HG03108 (cell line): Measurements from ENCODE around the gene TBC1D8.
A peak's percentile ranks its signal among the peaks of the same experiment; 100 is the strongest.

ENCODE experiments used
- ATAC-seq: cut with Tn5 transposase; IDR thresholded peaks from one replicate; pipeline ENCODE4 v1.9.1; 2021; ENCODE audit warnings: moderate library complexity; ENCODE audit not compliant: unreplicated experiment

Gene TBC1D8

DNA sequence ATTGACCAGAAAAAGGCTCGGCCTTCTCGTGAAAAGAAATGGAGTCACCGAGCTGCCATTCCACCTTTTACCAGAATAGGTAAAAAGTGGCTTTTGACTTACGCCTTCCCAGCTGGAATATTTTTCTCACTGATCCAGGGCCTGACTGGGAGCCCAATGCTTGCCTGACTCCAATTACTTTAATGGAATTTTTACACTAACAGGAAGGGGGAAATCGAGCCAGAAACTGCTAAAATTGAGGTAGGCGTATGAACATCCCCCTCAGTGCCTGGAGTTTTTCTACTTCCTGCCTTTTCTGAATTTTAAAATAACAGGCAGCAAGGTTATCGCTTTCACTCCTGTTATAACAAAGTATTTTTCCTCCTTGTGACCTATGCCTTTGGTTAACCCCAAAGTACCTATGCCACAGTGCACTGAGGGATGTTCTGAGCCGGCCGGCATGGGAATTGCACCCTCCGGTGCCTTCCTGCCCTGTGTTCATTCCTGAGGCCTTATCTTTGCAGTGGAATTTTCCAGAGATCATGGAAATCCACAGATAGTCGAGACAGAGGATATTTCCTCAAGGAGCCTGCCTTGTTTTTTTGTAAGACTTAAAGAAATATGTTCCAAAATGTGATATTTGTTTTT lies 167.4 kb downstream of the TBC1D8 start:
- no peak for ATAC-seq

DNA sequence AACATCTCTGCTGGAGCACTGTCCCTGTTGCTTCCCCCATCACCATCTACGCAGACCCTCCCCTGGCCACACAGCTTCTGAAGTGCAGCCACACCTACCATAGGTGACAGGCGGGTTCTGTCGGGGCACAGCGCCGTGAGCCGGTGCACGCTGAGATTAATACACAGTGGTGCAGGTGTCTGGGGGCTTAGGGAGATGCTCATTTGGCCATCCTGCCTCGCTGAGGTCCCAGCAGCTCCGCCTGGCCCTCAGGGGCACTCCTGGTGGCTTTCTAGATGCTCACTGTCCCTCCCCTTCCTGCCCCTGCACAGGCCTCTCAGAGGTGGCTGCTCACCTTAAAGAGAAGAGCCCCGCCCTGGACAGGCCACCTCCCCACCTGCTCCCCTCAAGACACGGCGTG lies 168.0 kb downstream of the TBC1D8 start:
- ATAC-seq = no peak

DNA sequence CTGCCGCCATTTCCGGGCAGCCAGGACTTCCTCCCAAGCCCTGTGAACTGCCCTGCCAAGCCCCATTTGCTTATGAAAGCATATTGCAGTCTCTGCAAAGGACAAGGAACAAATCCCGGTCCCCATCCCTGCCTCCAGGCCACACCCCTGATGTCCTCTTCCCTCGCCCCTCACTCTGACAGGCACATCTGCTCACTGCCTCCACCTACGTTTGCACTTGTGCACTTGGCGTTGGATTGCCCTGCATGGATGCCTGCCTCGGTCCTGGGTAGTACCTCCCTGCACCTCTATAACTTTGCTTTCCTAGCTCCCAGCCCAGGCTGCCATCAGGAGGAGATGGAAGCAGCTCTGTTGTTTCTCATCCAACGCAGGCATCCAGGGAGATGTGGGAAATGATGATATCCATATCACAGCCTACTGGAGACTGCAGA lies 168.7 kb downstream of the TBC1D8 start:
- no peak for ATAC-seq

DNA sequence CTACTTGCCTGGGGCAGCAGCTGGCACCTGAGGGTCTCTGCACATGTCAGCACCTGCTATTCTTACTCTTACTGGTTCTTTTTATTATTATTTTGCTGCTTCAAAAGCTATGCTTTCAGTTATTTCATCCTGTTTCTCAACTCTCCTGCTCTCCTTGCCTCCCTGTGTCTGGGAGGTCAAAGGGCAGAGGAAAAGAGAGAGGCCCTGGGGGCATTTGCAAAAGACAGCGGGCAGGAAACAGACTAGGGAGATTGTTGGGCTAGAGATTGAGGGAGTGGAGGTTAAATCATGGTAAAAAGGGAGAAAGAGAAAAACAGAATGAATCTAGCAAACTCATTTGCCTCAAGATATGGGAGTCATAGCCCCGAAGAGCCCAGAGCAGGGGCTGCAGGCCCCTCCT lies 170.2 kb downstream of the TBC1D8 start:
- no peak for ATAC-seq

DNA sequence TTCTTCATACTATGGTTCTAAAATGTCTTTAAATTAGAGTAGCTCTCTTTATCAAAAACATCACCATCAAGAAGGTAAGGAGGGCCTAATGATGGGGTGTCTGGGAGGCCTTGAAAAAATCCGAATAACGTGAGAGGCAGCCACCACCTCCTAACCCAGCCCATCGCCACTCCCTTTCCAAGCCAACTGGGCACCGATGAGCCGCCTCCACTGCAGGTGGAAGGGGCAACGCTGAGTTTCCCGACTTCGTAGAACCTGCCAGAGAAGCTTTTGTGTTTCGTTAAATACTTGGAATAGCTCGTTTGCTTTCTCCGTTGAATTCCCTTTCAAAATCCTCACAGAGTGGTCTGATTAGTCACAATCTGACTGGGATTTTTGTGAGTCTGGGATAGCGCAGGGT lies 171.1 kb downstream of the TBC1D8 start:
- ATAC-seq = no peak

DNA sequence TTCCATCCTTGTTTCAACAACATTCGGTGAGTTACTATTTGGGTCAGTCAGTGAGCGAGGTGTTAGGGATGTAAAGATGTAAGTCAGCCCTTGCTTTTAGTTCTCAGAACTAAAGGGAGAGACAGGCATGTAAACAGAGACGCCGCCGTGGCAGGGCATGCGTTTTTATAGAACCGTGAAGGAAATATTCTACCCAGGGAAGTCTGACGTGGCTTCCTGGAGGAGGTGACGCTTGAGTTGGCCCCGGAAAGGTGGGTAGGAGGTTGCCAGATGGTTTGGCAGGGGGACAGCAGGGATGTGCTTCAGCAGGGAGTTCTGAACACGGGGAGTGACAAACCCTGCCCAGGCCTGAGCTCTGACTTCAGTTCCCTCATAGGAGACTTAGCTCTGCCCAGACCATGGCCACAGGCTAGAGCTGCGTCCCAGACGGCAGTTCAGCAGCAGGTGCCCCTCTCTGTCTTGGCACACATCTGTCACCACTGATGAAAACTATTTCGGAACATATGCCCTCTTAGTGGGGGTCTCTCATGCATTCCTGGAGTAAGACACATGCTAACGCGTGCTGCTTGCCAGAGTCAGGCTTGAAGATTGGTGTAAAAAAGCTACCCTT lies 172.5 kb downstream of the TBC1D8 start:
- no peak for ATAC-seq

DNA sequence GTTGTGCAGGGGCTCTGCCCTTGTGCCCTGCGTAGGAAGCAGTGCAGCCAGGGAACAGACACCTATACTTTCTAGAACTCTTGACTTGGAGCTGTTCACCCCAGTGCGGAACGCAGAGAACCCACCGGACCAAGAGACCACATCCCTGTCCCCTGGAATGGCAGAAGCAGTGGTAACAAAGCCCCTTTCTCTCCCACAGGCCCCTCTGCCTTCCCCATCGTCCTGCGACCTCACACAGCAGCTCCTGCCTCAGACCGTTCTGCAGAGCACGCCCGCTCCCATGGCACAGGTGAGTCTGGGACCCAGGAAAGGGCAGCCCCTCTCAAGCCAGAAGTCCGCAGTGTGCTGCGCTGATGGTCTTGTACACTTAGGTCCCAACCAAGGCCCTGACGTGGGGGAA lies 173.7 kb downstream of the TBC1D8 start:
- ATAC-seq = no peak

DNA sequence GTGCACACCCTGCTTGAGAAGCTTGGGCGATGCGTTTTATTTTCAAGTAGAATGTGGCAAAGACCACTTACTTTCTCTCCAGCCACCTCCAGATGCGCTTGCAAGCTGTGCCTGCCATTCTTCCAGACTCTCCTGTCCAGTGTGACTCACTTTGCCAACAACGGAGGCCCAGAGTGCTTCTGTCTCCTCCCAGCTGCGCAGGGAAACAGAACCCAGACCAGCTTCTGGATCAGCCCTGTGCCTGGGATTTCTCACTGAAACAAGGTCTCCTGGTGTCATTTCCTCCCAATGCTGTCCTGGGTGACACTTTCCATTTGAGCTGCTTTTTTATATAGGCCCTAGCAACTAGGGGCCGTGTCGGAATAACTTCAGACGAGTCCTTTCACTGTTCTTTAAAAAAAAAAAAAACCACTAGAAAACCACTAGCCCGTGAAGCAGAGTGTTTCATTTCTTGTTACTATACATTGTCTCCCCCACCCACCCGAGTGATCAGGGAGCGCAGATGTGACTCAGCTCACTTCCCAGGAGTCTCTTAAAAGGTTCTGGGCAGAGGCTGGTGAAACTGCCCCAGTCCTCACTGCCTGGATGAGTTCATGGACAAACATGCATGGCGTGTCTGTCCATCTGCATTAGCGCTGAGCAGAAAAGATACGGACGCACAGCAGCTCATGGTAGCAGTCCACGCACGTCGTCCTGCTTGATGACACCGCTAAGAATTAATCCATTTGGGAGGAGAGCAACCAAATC lies 174.4 kb downstream of the TBC1D8 start:
- ATAC-seq = peak; percentile 81

DNA sequence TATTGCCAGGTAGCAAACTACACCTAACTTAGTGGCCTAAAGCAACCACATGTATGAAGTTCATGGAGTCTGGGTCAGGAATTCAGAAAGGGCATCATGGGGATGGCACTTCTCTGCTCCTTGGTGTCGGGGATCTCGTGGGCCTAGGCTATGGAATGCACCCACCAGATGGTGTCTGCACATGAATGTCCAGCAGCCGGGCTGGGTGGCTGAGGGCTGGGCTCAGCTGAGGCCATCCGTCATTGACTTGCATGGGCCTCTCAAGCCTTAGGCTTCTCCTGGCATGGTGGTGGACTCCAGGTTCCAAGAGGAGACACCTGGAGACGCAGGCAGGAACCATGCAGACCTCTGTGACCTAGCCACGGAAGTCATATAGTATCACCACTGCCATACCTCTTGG lies 175.1 kb downstream of the TBC1D8 start:
- ATAC-seq = no peak

DNA sequence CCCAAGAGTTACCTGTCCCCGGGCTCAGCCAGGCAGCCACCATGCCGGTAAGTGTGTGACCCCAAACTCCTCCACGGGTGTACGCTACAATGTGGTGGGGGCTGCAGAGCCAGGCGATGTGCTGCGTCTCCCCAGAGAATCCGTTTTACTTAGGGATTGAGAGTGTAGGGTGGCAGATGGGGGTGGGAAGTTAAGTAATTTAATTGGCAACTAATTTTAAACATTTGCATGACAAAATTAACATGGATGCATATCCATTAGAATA lies 175.7 kb downstream of the TBC1D8 start:
- ATAC-seq = no peak

DNA sequence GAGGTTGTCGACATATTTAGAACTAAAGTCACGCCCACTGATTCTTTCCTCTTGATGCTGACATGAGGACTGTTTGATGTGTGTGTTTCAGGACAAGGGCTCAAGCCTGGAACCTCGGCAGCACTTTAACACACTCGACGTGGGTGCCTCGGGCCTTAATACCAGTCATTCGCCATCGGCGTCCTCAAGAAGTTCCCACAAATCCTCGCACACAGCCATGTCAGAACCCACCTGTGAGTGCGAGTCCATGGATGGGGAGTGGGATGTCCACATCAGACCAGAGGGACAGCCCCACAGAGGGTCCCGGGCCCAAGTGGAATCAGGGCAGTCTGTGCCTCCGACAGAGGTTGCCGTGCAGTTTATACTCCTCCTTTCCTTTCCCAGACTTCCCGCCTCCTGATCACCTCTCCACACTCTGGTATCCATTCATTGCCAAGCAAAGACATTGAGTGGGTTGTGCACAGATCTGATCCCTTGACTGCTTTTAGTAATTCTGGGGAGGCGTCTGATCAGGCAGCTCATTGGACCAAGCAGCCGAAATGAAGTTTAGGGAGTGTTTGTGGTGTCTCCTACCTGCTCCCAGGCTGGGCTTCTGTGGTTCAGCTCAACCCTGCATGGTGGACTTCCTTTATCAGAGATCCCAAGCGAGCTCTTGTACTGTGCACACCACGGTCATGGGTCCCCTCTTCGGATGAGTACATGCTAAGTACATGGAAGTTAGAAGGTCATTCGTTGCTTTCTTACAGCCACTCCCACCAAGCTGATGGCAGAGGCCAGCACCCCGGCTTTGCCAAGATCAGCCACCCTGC lies 176.3 kb downstream of the TBC1D8 start:
- no peak for ATAC-seq

DNA sequence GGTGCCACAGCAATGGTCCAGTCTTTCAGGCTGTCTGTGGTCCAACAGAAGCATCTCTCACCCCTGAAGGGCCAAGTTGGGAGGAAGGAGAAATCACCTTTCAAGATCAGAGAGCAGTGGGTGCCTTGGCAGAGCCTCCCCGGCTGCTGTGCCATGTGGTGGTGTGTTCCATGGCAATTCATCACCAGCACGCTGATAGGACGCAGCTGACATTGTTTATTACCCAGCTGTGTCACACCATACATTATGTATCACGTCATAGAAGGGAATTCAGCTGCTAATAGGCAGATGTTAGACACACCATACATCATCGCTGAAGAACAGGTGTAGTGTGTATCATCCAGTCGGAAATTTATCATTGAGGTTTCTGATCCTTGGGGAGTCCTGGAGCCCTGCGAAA lies 178.7 kb downstream of the TBC1D8 start:
- ATAC-seq = no peak

DNA sequence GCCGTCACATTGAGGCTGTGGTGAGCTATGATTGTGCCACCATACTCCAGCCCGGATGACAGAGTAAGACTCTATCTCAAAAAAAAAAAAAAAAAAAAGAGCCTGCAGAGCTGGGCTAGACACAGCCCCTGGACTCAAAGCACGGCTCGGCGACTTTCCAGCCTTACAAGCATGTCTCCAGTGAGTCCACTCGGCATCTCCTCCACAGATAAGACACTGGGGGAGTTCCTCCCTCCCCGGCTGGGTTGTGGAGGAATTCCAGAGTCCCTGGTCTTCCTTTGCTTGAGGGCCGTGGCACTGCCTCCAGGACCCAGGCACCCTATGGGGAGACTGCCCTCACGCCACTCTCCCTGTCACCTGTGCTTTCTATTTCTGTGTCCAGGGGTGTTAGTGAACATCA lies 180.0 kb downstream of the TBC1D8 start:
- ATAC-seq = no peak

DNA sequence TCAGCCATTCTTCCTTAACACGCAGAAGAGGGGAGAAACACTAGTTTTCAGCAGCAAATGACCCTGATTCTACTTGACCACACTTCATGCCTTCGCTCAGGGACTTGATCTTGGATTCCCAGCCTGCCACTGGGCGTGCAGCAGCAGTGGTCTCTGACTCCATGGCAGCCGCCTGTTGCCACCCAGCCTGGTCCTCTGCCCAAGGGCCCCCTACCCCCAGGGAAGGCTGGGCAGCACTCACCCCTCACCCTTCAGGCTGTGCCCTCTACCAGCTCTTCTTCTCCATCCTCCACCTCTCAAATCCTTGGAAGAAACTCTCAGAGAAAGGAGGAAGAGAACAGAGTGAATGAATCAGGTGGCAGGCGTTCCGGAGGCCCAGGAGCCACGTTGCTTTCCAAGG lies 181.2 kb downstream of the TBC1D8 start:
- no peak for ATAC-seq

DNA sequence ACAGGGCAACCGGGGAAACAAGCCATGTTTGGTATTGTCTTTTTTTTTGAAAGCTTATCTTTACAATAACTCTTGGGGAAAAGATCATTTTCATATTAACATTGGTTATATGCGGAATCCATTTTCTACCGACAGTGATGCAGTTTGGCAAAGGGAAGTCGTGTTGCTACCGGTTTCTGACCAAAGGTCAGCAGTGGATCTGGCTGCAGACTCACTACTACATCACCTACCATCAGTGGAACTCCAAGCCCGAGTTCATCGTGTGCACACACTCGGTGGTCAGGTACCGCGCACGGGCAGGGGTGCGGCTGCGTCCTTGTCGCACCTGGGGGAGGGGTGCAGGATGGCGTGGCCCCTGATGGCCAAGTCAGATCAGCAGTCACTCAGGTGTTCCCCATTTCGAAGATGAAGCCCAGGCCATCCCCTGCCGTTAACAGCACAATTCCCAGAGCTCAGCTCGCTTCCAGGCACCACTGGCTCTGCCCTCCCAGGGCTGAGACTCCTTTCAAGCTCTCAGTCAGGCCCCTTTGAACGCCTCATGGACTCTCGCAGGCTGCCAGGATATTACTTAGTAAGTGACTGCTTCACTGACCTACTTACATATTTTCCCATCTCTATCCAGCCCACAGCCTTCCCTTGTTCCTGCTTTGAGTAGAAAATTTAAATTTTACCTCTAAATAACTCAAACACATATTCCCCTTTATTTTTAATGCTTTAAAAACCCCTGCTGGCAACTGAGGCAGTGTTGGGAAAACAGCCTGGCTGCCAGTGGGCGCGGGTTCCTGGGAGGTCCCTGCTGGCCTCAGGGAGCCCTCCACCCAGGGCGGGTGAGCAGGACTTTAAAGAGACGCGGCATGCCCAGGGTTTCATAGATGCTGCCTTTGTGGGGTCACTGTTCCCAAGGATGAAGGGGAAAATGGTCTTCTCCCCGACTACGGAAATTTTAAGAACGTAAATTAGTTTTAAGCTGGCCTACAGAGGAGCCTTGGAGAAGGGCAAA lies 182.7 kb downstream of the TBC1D8 start:
- ATAC-seq = no peak

DNA sequence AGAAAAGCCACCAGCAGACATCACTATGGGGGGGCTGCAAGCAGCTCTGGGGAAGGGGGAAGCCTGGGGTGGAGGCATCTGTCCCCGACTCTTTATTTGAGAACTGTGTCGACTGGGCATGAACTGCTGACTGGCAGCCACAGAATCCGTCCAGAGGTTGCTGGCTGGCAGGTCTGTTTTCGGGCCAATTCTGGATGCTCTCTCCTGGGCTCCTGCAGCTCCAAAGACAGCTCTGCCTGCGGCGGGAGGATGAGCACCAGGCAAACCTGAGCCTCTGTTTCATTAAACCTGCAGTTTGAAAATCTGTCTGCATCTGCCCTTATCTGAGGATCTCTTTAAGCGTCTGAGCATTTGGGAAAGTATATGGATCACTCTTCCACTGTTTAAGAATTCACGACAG lies 183.5 kb downstream of the TBC1D8 start:
- ATAC-seq = no peak

DNA sequence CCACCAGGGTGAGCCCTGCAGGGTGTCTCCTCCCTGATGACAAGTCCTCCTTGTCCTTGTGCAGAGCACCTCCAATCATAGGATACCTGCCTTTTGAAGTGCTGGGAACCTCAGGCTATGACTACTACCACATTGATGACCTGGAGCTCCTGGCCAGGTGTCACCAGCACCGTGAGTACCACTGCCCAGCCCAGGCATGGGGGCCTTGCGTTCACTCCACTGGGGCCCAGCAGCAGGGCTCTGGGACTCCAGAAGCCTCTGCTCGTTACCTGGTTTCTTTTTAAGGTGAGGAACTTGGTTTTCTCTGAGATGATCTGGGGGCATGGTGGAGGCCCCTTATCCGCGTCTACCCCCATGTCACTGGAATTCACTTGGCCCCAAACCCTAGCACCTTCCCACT lies 185.6 kb downstream of the TBC1D8 start:
- no peak for ATAC-seq

DNA sequence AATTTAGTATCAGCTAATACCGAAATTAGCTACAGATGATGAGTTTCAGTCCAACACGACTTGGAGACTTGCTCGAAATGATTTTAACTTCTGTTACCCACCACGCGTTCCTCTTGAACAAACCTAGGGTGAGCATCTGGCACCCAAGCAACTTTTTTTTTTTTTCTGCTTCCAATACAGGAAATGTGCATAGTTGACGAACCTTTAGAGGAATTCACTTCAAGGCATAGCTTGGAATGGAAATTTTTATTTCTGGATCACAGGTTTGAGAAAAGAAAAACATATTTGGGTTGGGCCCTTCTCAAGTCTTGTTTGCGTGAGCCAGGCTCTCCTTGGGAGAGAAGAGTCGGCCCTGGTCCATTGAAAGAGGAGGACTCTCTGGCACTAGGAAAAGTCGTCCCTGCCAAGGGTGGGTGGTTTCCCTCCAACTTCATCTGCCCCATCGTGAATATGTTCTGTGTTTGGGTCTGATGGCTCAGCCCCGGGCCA lies 186.5 kb downstream of the TBC1D8 start:
- no peak for ATAC-seq

DNA sequence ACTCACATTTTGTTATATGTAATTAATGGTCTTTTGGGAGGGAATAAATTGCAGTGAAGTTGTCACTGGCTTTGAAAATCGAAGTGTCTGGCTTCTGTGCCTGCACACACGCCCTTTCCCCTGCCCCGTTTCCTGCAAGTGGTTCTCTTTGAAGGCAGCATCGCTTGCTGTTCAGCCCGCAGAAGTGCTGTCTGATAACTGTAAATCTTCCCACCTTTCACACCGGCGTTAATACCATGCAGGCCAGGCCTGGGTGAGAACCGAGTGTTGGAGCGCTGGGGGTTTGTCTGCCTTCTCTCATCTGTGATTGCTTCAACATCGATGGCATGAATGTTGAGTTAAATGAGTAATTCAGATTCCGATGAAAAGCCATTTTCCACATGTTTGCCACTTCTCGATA lies 187.0 kb downstream of the TBC1D8 start:
- no peak for ATAC-seq

DNA sequence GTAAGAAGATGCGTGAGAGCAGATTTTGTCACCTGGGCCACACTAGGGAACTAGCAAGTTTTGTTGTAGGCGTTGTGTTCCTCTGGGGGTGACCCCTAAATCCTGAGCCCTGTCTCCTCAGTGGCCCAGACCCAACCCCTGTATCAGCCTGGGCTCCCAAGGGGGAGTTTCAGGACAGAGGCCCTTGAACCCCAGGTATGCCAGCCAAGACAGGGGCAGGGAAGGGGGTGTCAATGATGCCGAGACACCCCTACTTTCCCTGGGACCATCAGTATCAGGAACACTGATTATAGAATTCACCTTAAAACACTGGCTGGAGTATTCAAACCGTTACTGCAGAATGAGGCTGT lies 188.2 kb downstream of the TBC1D8 start:
- ATAC-seq = no peak
